ENCODE measurements around the gene PPTC7. TPM values are rescaled to one million over a fixed set of nuclear protein-coding genes. Genes with fewer than 3 reads are reported as not detected.
"Not testable (repeated sequence)": the region's sequence is repeated elsewhere in the genome, so short reads cannot be mapped to it uniquely, and the experiment has no call there.

Gene PPTC7
- 10 to 100 TPM; 25.7 to 29.2 TPM for total RNA-seq

GRCh38 chr12:110583137-110584059 lies at the start of gene PPTC7:
PPTC7 (minus strand) TSS chr12:110583318; CDS start chr12:110583031, 287 bp downstream.
- Mint-ChIP-seq H3K27ac (peak within 1 kb of the TSS; percentile 94), H3K27me3 (no peaks in the 10 kb centered on the region), H3K4me3 (peak within 1 kb of the TSS; percentile 92), H3K36me3 (ENCODE audit: low read depth) (peaks cover 22% of the 10 kb centered on the region), H3K9me3 (no peaks in the 10 kb centered on the region), H3K4me1 (peaks cover 62% of the 10 kb centered on the region)
- DNase-seq = peak; percentile 98
- ChIA-PET POLR2A (no interaction called here), CTCF (interaction anchor here (2.3 kb wide), 1 partner anchor 115 kb away, joined by 8 read pairs; the partner anchor contains the start of genes FAM216A and GPN3)

GRCh38 chr12:110627500-110628195 lies 44.5 kb upstream of the PPTC7 start:
- no peak for DNase-seq
- Mint-ChIP-seq H3K9me3 (no peaks in the 10 kb centered on the region), H3K4me1 (peaks cover 10% of the 10 kb centered on the region), H3K27ac (peak overlapping the region; percentile 52), H3K4me3 (no peak overlapping the region), H3K36me3 (ENCODE audit: low read depth) (no peaks in the 10 kb centered on the region), H3K27me3 (no peaks in the 10 kb centered on the region)
- POLR2A ChIA-PET = no interaction called here
- CTCF ChIA-PET = no interaction called here

GRCh38 chr12:110622582-110622981 lies 39.5 kb upstream of the PPTC7 start:
- H3K36me3 Mint-ChIP-seq (ENCODE audit: low read depth) = no peaks in the 10 kb centered on the region
- peaks cover 13% of the 10 kb centered on the region for H3K4me1 Mint-ChIP-seq
- no peak for DNase-seq
- CTCF ChIA-PET = no interaction called here
- H3K27ac Mint-ChIP-seq = no peak overlapping the region
- H3K9me3 Mint-ChIP-seq = no peaks in the 10 kb centered on the region
- H3K27me3 Mint-ChIP-seq = no peaks in the 10 kb centered on the region
- POLR2A ChIA-PET = no interaction called here
- no peak overlapping the region for H3K4me3 Mint-ChIP-seq

GRCh38 chr12:110619534-110619953 lies 36.4 kb upstream of the PPTC7 start:
- peak; percentile 14 for DNase-seq
- Mint-ChIP-seq H3K9me3 (no peaks in the 10 kb centered on the region), H3K36me3 (ENCODE audit: low read depth) (no peaks in the 10 kb centered on the region), H3K4me3 (no peak overlapping the region), H3K27me3 (no peaks in the 10 kb centered on the region), H3K4me1 (peaks cover 8% of the 10 kb centered on the region), H3K27ac (no peak overlapping the region)
- ChIA-PET CTCF (interaction anchor here (0.7 kb wide), 1 partner anchor 14 kb away, joined by 3 read pairs; no protein-coding TSS in a partner anchor), POLR2A (no interaction called here)

- ChIA-PET CTCF (interaction anchor here (0.9 to 3.9 kb wide), 3 partner anchors 8 to 148 kb away, joined by 3 to 16 read pairs (median 5); partner anchors contain the start of genes FAM216A and GPN3), POLR2A (no interaction called here)
- DNase-seq = no peak
These were observed 33.5 kb upstream of the PPTC7 start for GRCh38 chr12:110616471-110617115.

GRCh38 chr12:110615171-110615570 lies 32.1 kb upstream of the PPTC7 start:
- POLR2A ChIA-PET = no interaction called here
- H3K27ac Mint-ChIP-seq = no peak overlapping the region
- CTCF ChIA-PET = interaction anchor here (0.9 to 3.9 kb wide), 6 partner anchors 9 to 165 kb away, joined by 3 to 16 read pairs (median 6); partner anchors contain the start of genes ARPC3, FAM216A and GPN3
- H3K9me3 Mint-ChIP-seq = no peaks in the 10 kb centered on the region
- no peaks in the 10 kb centered on the region for H3K27me3 Mint-ChIP-seq
- no peak for DNase-seq
- H3K36me3 Mint-ChIP-seq (ENCODE audit: low read depth) = no peaks in the 10 kb centered on the region
- H3K4me1 Mint-ChIP-seq = peaks cover 23% of the 10 kb centered on the region
- peak overlapping the region; percentile 49 for H3K4me3 Mint-ChIP-seq

More at GRCh38 chr12:110616471-110617115, 33.5 kb upstream of the PPTC7 start:
- Mint-ChIP-seq H3K27me3 (no peaks in the 10 kb centered on the region), H3K36me3 (ENCODE audit: low read depth) (no peaks in the 10 kb centered on the region), H3K4me1 (peaks cover 16% of the 10 kb centered on the region), H3K27ac (no peak overlapping the region), H3K4me3 (no peak overlapping the region), H3K9me3 (no peaks in the 10 kb centered on the region)

GRCh38 chr12:110613771-110614684 lies 30.9 kb upstream of the PPTC7 start, which contains the start of gene TCTN1:
TCTN1 (plus strand) TSS chr12:110614129; CDS start chr12:110614183, 54 bp downstream.
- no peaks in the 10 kb centered on the region for H3K27me3 Mint-ChIP-seq
- ChIA-PET CTCF (interaction anchor here (0.7 to 3.9 kb wide), 13 partner anchors 8 to 164 kb away, joined by 3 to 16 read pairs (median 5); partner anchors contain the start of genes ARPC3, FAM216A and GPN3), POLR2A (interaction anchor here (0.6 to 1.1 kb wide), 3 partner anchors 8 to 113 kb away, joined by 4 to 7 read pairs (median 5); partner anchors contain the start of gene VPS29)
- no peaks in the 10 kb centered on the region for H3K9me3 Mint-ChIP-seq
- no peaks in the 10 kb centered on the region for H3K36me3 Mint-ChIP-seq (ENCODE audit: low read depth)
- H3K4me3 Mint-ChIP-seq = peak within 1 kb of the TSS; percentile 83
- H3K27ac Mint-ChIP-seq = peak within 1 kb of the TSS; percentile 93
- peaks cover 15% of the 10 kb centered on the region for H3K4me1 Mint-ChIP-seq
- peak; percentile 98 for DNase-seq

GRCh38 chr12:110613071-110613770 lies 30.1 kb upstream of the PPTC7 start:
- CTCF ChIA-PET = interaction anchor here (0.9 to 3.9 kb wide), 10 partner anchors 11 to 163 kb away, joined by 3 to 16 read pairs (median 6); partner anchors contain the start of genes ARPC3, FAM216A and GPN3
- POLR2A ChIA-PET = interaction anchor here (0.6 to 1.1 kb wide), 3 partner anchors 7 to 112 kb away, joined by 4 to 7 read pairs (median 5); partner anchors contain the start of gene VPS29
- H3K27ac Mint-ChIP-seq = peak overlapping the region; percentile 93
- H3K9me3 Mint-ChIP-seq = no peaks in the 10 kb centered on the region
- H3K4me1 Mint-ChIP-seq = peaks cover 15% of the 10 kb centered on the region
- H3K27me3 Mint-ChIP-seq = no peaks in the 10 kb centered on the region
- no peaks in the 10 kb centered on the region for H3K36me3 Mint-ChIP-seq (ENCODE audit: low read depth)
- DNase-seq = no peak
- peak overlapping the region; percentile 83 for H3K4me3 Mint-ChIP-seq

- ChIA-PET CTCF (interaction anchor here (0.6 to 3.1 kb wide), 8 partner anchors 9 to 506 kb away, joined by 3 to 19 read pairs (median 4); partner anchors contain the start of genes ARPC3 and FAM216A), POLR2A (interaction anchor here (0.7 kb wide), 1 partner anchor 8 kb away, joined by 5 read pairs; the partner anchor contains the start of gene TCTN1)
- Mint-ChIP-seq H3K4me1 (peaks cover 24% of the 10 kb centered on the region), H3K4me3 (peak overlapping the region; percentile 73), H3K36me3 (ENCODE audit: low read depth) (no peaks in the 10 kb centered on the region), H3K27me3 (no peaks in the 10 kb centered on the region), H3K9me3 (no peaks in the 10 kb centered on the region), H3K27ac (peak overlapping the region; percentile 92)
- no peak for DNase-seq
These were observed 23.1 kb upstream of the PPTC7 start for GRCh38 chr12:110606253-110606611.

- H3K4me3 Mint-ChIP-seq; H3K36me3 Mint-ChIP-seq (ENCODE audit: low read depth); H3K9me3 Mint-ChIP-seq; H3K27me3 Mint-ChIP-seq: not testable (repeated sequence)
- ChIA-PET POLR2A (interaction anchor here (0.6 kb wide), 1 partner anchor 133 kb away, joined by 3 read pairs; no protein-coding TSS in a partner anchor), CTCF (interaction anchor here (0.8 to 5.7 kb wide), 28 partner anchors 8 to 225 kb away, joined by 3 to 68 read pairs (median 4); partner anchors contain the start of genes ARPC3, FAM216A, GPN3 and TCTN1)
- Mint-ChIP-seq H3K4me1 (peaks cover 26% of the 10 kb centered on the region), H3K27ac (peak overlapping the region; percentile 55)
- DNase-seq = peak; percentile 71
These were observed 19.1 kb upstream of the PPTC7 start for GRCh38 chr12:110602085-110602814.

Measured in activated CD4-positive, alpha-beta T cell treated with anti-CD3 and anti-CD28 coated beads, Interleukin-2, amount 10 ng/mL, durations not matched to agents 7 days and 5 days (primary cell).